Astrocyte (in vitro differentiated cells and primary cell): Measurements from ENCODE around the gene SLC38A10. TPM values are rescaled to one million over a fixed set of nuclear protein-coding genes. Genes with fewer than 3 reads are reported as not detected.

Source experiments
- DNase-seq: peaks from one replicate; pipeline ENCODE4 v3.0.0-alpha.2; 2010; ENCODE audit warnings: low read depth
- FAIRE-seq: peaks from 2 replicates; lab custom pipeline; 2011; peaks lifted over from hg19 to GRCh38; lab: Jason Lieb, UNC
- H2AFZ ChIP-seq: 2 replicates; pipeline ENCODE4 v1.6.0; 2012; ENCODE audit warnings: low read depth, low read length, inconsistent platforms
- H3K27ac ChIP-seq: 2 replicates; pipeline ENCODE4 v1.5.1; 2011; ENCODE audit warnings: low read depth, low read length, inconsistent platforms
- H3K27me3 ChIP-seq: 2 replicates; pipeline ENCODE4 v1.6.0; 2011; ENCODE audit warnings: low read length, inconsistent platforms; ENCODE audit not compliant: insufficient read depth
- H3K36me3 ChIP-seq: 2 replicates; pipeline ENCODE4 v1.5.1; 2011; ENCODE audit warnings: low read length, inconsistent platforms; ENCODE audit not compliant: insufficient read depth
- H3K4me1 ChIP-seq: 2 replicates; pipeline ENCODE4 v1.5.1; 2011; ENCODE audit warnings: low read length, inconsistent platforms; ENCODE audit not compliant: insufficient read depth
- H3K4me2 ChIP-seq: 2 replicates; pipeline ENCODE4 v1.6.0; 2012; ENCODE audit warnings: low read length, inconsistent platforms
- H3K4me3 ChIP-seq: 2 replicates; pipeline ENCODE4 v1.5.1; 2011; ENCODE audit warnings: low read depth, mild to moderate bottlenecking, low read length, inconsistent platforms; ENCODE audit not compliant: insufficient read depth
- H3K79me2 ChIP-seq: 2 replicates; pipeline ENCODE4 v1.6.0; 2012; ENCODE audit warnings: mild to moderate bottlenecking, low read length, inconsistent platforms; ENCODE audit not compliant: insufficient read depth
- H3K9ac ChIP-seq: 2 replicates; pipeline ENCODE4 v1.6.0; 2012; ENCODE audit warnings: mild to moderate bottlenecking, low read length, inconsistent platforms
- H3K9me3 ChIP-seq: 2 replicates; pipeline ENCODE4 v1.5.1; 2012; ENCODE audit warnings: low read depth, mild to moderate bottlenecking, low read length, inconsistent platforms; ENCODE audit not compliant: insufficient read depth
- H4K20me1 ChIP-seq: 2 replicates; pipeline ENCODE4 v1.6.0; 2012; ENCODE audit warnings: low read length, inconsistent platforms; ENCODE audit not compliant: insufficient read depth
- H3K27ac Mint-ChIP-seq: one replicate; pipeline ENCODE4 v1.8.0; 2021; ENCODE audit warnings: mild to moderate bottlenecking, mixed read lengths; ENCODE audit not compliant: unreplicated experiment
- H3K27me3 Mint-ChIP-seq: one replicate; pipeline ENCODE4 v1.8.0; 2021; ENCODE audit warnings: low read depth, mixed read lengths; ENCODE audit not compliant: unreplicated experiment
- H3K36me3 Mint-ChIP-seq: one replicate; pipeline ENCODE4 v1.8.0; 2021; ENCODE audit warnings: low read depth, mixed read lengths; ENCODE audit not compliant: unreplicated experiment
- H3K4me1 Mint-ChIP-seq: one replicate; pipeline ENCODE4 v1.8.0; 2021; ENCODE audit warnings: low read depth, mixed read lengths; ENCODE audit not compliant: unreplicated experiment
- H3K4me3 Mint-ChIP-seq: one replicate; pipeline ENCODE4 v1.8.0; 2021; ENCODE audit warnings: mild to moderate bottlenecking, moderate library complexity, mixed read lengths; ENCODE audit not compliant: unreplicated experiment
- H3K9me3 Mint-ChIP-seq: one replicate; pipeline ENCODE4 v1.8.0; 2021; ENCODE audit warnings: mild to moderate bottlenecking, mixed read lengths; ENCODE audit not compliant: unreplicated experiment
- CTCF ChIP-seq: IDR thresholded peaks from 2 replicates; pipeline ENCODE4 v1.5.1; 2011; ENCODE audit warnings: low read depth, mild to moderate bottlenecking, inconsistent platforms, low read length, moderate library complexity; ENCODE audit not compliant: insufficient read depth
- EZH2 ChIP-seq: IDR thresholded peaks from 2 replicates; pipeline ENCODE4 v1.6.1; 2012; ENCODE audit warnings: mild to moderate bottlenecking, low read length, inconsistent platforms; ENCODE audit not compliant: insufficient read depth
- total RNA-seq: library from RNA; stranded (reverse); gene quantifications from 2 replicates; pipeline ENCODE4 v1.2.1, GENCODE V29; 2021

SLC38A10 gene
- total RNA-seq, 1 donor from 2014 or later: 71.4 TPM

- Mint-ChIP-seq H3K9me3 (no peaks in the 10 kb centered on the region), H3K4me1 (peaks cover 5% of the 10 kb centered on the region), H3K36me3 (peaks cover 4% of the 10 kb centered on the region), H3K4me3 (no peak overlapping the region), H3K27me3 (peaks cover 2% of the 10 kb centered on the region), H3K27ac (no peak overlapping the region)
- no peaks in the 10 kb centered on the region for H3K36me3 ChIP-seq
- no peaks in the 10 kb centered on the region for H3K79me2 ChIP-seq
- no peak overlapping the region for H3K27ac ChIP-seq
- no peak for TF ChIP-seq CTCF
- no peak for TF ChIP-seq EZH2
- no peak overlapping the region for H3K4me3 ChIP-seq
- H3K9ac ChIP-seq: no peak overlapping the region
- FAIRE-seq (no peak), DNase-seq (no peak)
- no peak overlapping the region for H2AFZ ChIP-seq
- no peaks in the 10 kb centered on the region for H3K27me3 ChIP-seq
- no peaks in the 10 kb centered on the region for H3K9me3 ChIP-seq
- H4K20me1 ChIP-seq: peaks cover 4% of the 10 kb centered on the region
- H3K4me2 ChIP-seq: no peak overlapping the region
- peaks cover 5% of the 10 kb centered on the region for H3K4me1 ChIP-seq
Measured at GRCh38 chr17:81209141-81209540, 86.0 kb downstream of the SLC38A10 start.

GRCh38 chr17:81208651-81209050, 86.5 kb downstream of the SLC38A10 start:
- FAIRE-seq (no peak), DNase-seq (no peak)
- peaks cover 5% of the 10 kb centered on the region for H3K4me1 ChIP-seq
- Mint-ChIP-seq H3K36me3 (peaks cover 4% of the 10 kb centered on the region), H3K27ac (no peak overlapping the region), H3K27me3 (peaks cover 2% of the 10 kb centered on the region), H3K9me3 (no peaks in the 10 kb centered on the region), H3K4me1 (peaks cover 5% of the 10 kb centered on the region), H3K4me3 (no peak overlapping the region)
- H3K9ac ChIP-seq: no peak overlapping the region
- no peak overlapping the region for H2AFZ ChIP-seq
- no peaks in the 10 kb centered on the region for H3K79me2 ChIP-seq
- TF ChIP-seq EZH2: no peak
- no peak for TF ChIP-seq CTCF
- no peaks in the 10 kb centered on the region for H3K27me3 ChIP-seq
- no peaks in the 10 kb centered on the region for H3K9me3 ChIP-seq
- H3K27ac ChIP-seq: no peak overlapping the region
- no peaks in the 10 kb centered on the region for H3K36me3 ChIP-seq
- H3K4me2 ChIP-seq: no peak overlapping the region
- no peak overlapping the region for H3K4me3 ChIP-seq
- H4K20me1 ChIP-seq: peaks cover 4% of the 10 kb centered on the region

- Histone ChIP-seq H3K9ac (no peak overlapping the region), H3K9me3 (no peaks in the 10 kb centered on the region), H3K27ac (no peak overlapping the region), H3K4me2 (no peak overlapping the region), H2AFZ (no peak overlapping the region), H3K36me3 (no peaks in the 10 kb centered on the region), H3K79me2 (no peaks in the 10 kb centered on the region), H3K4me3 (no peak overlapping the region), H4K20me1 (peaks cover 4% of the 10 kb centered on the region), H3K4me1 (peaks cover 5% of the 10 kb centered on the region), H3K27me3 (no peaks in the 10 kb centered on the region)
- H3K9me3 Mint-ChIP-seq: no peaks in the 10 kb centered on the region
- no peak for DNase-seq
- no peak overlapping the region for H3K27ac Mint-ChIP-seq
- TF ChIP-seq CTCF: no peak
- no peak for TF ChIP-seq EZH2
- H3K4me1 Mint-ChIP-seq: peaks cover 5% of the 10 kb centered on the region
- no peak for FAIRE-seq
- no peak overlapping the region for H3K4me3 Mint-ChIP-seq
- H3K36me3 Mint-ChIP-seq: peaks cover 4% of the 10 kb centered on the region
- peaks cover 2% of the 10 kb centered on the region for H3K27me3 Mint-ChIP-seq
Measured at GRCh38 chr17:81207610-81208581, 87.2 kb downstream of the SLC38A10 start.
